ENCODE results near the gene HERPUD1. TPM values are rescaled to one million over a fixed set of nuclear protein-coding genes. Genes with fewer than 3 reads are reported as not detected.

The HERPUD1 gene
- total RNA-seq: 39.0 and 52.6 TPM in 2 replicates

GRCh38 chr16:56931892-56932720 is at the start of gene HERPUD1:
Gene HERPUD1 (plus strand): TSS chr16:56932142. CDS start chr16:56932245, 103 bp downstream.

GRCh38 chr16:56961851-56962281 is 29.9 kb downstream of the HERPUD1 start, which contains the start of gene CETP:
Gene CETP (plus strand): TSS chr16:56961950. CDS start chr16:56961980, 30 bp downstream.

GRCh38 chr16:56988948-56989945 is 57.3 kb downstream of the HERPUD1 start, which contains the start of gene NLRC5:
Gene NLRC5 (plus strand): TSS chr16:56989557. CDS start chr16:57020713, 31,156 bp downstream.

Other genes starting within 250 kb of the HERPUD1 start
- 3.0 and 7.1 TPM in 2 replicates for gene MT1X, start 249.7 kb upstream of the HERPUD1 start, total RNA-seq
- 74.2 and 87.1 TPM in 2 replicates for gene NUP93, start 202.0 kb upstream of the HERPUD1 start, total RNA-seq
- gene SLC12A3, start 66.9 kb upstream of the HERPUD1 start, total RNA-seq: not detected in 2 replicates
- gene CETP, start 29.8 kb downstream of the HERPUD1 start, total RNA-seq: 0.65 and 1.5 TPM in 2 replicates
- gene NLRC5, start 57.4 kb downstream of the HERPUD1 start, total RNA-seq: 5.5 and 22.8 TPM in 2 replicates
- 47.6 and 49.0 TPM in 2 replicates for gene CPNE2, start 160.4 kb downstream of the HERPUD1 start, total RNA-seq